HepG2 (cell line): Measurements from ENCODE around the gene TNK1. TPM values are rescaled to one million over a fixed set of nuclear protein-coding genes. Genes with fewer than 3 reads are reported as not detected.
A peak's percentile ranks its signal among the peaks of the same experiment; 100 is the strongest.

Experiments
- ATAC-seq: fragments of 200-7000 bp; cut with Tn5 transposase; 3 replicates; pipeline ENCODE4 v1.9.1; 2020; ENCODE audit warnings: mild to moderate bottlenecking, moderate library complexity
- BruUV-seq: library from RNA; stranded (reverse); fragments of 400-500 nt; replicated peaks from 2 replicates; lab custom pipeline; 2021; lab: Mats Ljungman, UMichigan
- CTCF ChIA-PET: fragments of 300-600 bp; formaldehyde crosslinking; extraction: SDS; loops from one replicate; lab custom pipeline; 2021; ENCODE audit warnings: low total read pairs, inconsistent platforms, low intra/inter-chr PET ratio; lab: Yijun Ruan, JAX
- POLR2A ChIA-PET: fragments of 350-600 bp; sonication (Branson Sonifier 250); formaldehyde crosslinking; loops from one replicate; lab custom pipeline; 2020; ENCODE audit warnings: antibody characterized with exemption, inconsistent platforms; lab: Yijun Ruan, JAX
- DNase-seq: peaks from one replicate; pipeline ENCODE4 v3.0.0-alpha.2; 2015; ENCODE audit warnings: low spot score
- FAIRE-seq: peaks from 3 replicates; lab custom pipeline; 2011; peaks lifted over from hg19 to GRCh38; lab: Jason Lieb, UNC
- H2AFZ ChIP-seq: one replicate; pipeline ENCODE4 v1.6.1; 2011; ENCODE audit warnings: low read length, inconsistent platforms
- H3K27ac ChIP-seq: fragments of 300-600 bp; 3 replicates; pipeline ENCODE4 v1.8.0; 2011; ENCODE audit warnings: mixed run types, mild to moderate bottlenecking, mixed read lengths, low read length, inconsistent platforms; ENCODE audit not compliant: insufficient read depth; ENCODE audit errors: extremely low read length
- H3K27me3 ChIP-seq, 2 experiments: fragments of 200-600 bp in 1 of 2; 2 replicates in 1 of 2; 3 replicates in 1 of 2; pipeline versions ENCODE4 v1.6.0 to v1.8.0; 2011; ENCODE audit warnings: low read length in 2 of 2, mild to moderate bottlenecking in 2 of 2, moderate library complexity in 2 of 2, inconsistent platforms in 1 of 2; ENCODE audit not compliant: insufficient read depth in 2 of 2, control insufficient read depth in 1 of 2
- H3K36me3 ChIP-seq, 2 experiments: fragments of 200-600 bp in 1 of 2; replicated peaks in 1 of 2; 2 replicates in 1 of 2; 3 replicates in 1 of 2; pipeline versions ENCODE4 v1.5.1 to v1.8.0; 2011; ENCODE audit warnings: low read length in 2 of 2, inconsistent platforms in 1 of 2; ENCODE audit not compliant: insufficient read depth in 2 of 2, control insufficient read depth in 1 of 2
- H3K4me1 ChIP-seq: 2 replicates; pipeline ENCODE4 v1.5.1; 2012; ENCODE audit warnings: low read length, inconsistent platforms; ENCODE audit not compliant: insufficient read depth
- H3K4me2 ChIP-seq: 2 replicates; pipeline ENCODE4 v1.6.0; 2011; ENCODE audit warnings: low read depth, low read length, inconsistent platforms
- H3K4me3 ChIP-seq, 3 experiments: fragments of 200-600 bp in 1 of 3; sonication (generic), shearing (Covaris generic) in 1 of 3; replicated peaks in 1 of 3; 2 replicates each; pipeline ENCODE4 v1.5.1; 2011 to 2016; ENCODE audit warnings: low read length in 3 of 3, inconsistent platforms in 2 of 3, low read depth in 2 of 3, mild to moderate bottlenecking in 2 of 3, control low read depth in 1 of 3, mixed read lengths in 1 of 3; ENCODE audit not compliant: insufficient read depth in 1 of 3
- H3K79me2 ChIP-seq: one replicate; pipeline ENCODE4 v1.6.1; 2011; ENCODE audit warnings: low read length, inconsistent platforms; ENCODE audit not compliant: insufficient read depth
- H3K9ac ChIP-seq: 2 replicates; pipeline ENCODE4 v1.6.0; 2011; ENCODE audit warnings: mild to moderate bottlenecking, low read depth, low read length, inconsistent platforms; ENCODE audit not compliant: insufficient read depth
- H3K9me3 ChIP-seq: 2 replicates; pipeline ENCODE4 v1.5.1; 2012; ENCODE audit warnings: mild to moderate bottlenecking, low read length
- H4K20me1 ChIP-seq: 2 replicates; pipeline ENCODE4 v1.6.0; 2011; ENCODE audit warnings: inconsistent platforms, mild to moderate bottlenecking, low read length, moderate library complexity; ENCODE audit not compliant: insufficient read depth
- AHDC1 ChIP-seq: sonication (generic); formaldehyde crosslinking; IDR thresholded peaks from 2 replicates; pipeline ENCODE4 v1.5.1; 2020; ENCODE audit warnings: mild to moderate bottlenecking, missing genetic modification reagents, borderline replicate concordance
- ETS1 ChIP-seq: sonication (generic); formaldehyde crosslinking; IDR thresholded peaks from 2 replicates; pipeline ENCODE4 v1.4.0; 2020; ENCODE audit warnings: missing genetic modification reagents
- ZNF619 ChIP-seq: sonication (generic); formaldehyde crosslinking; IDR thresholded peaks from 2 replicates; pipeline ENCODE4 v1.4.0; 2020; ENCODE audit warnings: mild to moderate bottlenecking, missing genetic modification reagents
- ZNF770 ChIP-seq: sonication (generic); formaldehyde crosslinking; IDR thresholded peaks from 2 replicates; pipeline ENCODE4 v1.5.0; 2020; ENCODE audit warnings: mild to moderate bottlenecking, missing genetic modification reagents
- WGBS: methylation state at CpG from one replicate; pipeline ENCODE4 v1.1.6; 2017; ENCODE audit warnings: low lambda C conversion rate; 5-methylcytosine and 5-hydroxymethylcytosine counted together
- in situ Hi-C: cut with HindIII; loops from 2 replicates; pipeline ENCODE4 v1.10.0; 2017; ENCODE audit warnings: low pct_unique_long_range_greater_than_20kb; ENCODE audit not compliant: extremely low pct_ligation_motif_present
- intact Hi-C: fragments of 100-400 bp; cut with micrococcal nuclease; formaldehyde crosslinking; loops from one replicate; pipeline ENCODE4 v1.10.0; 2022; ENCODE audit not compliant: unreplicated experiment
- polyA plus RNA-seq, 8 experiments: library from polyadenylated mRNA; depleted of rRNA in 3 of 8; stranded (reverse) in 7 of 8; unstranded in 1 of 8; fragments of >200 nt; fragmentation: Illumina TruSeq in 4 of 8; extraction: Trizol in 4 of 8; gene quantifications; 2 replicates each; pipeline versions ENCODE4 v1.2.1 to v1.2.3, GENCODE V29; 2011 to 2016; ENCODE audit warnings: low read depth in 4 of 8, missing spikeins in 1 of 8, mixed read lengths in 1 of 8; ENCODE audit not compliant: insufficient read depth in 1 of 8
- total RNA-seq, 5 experiments: library from RNA; depleted of rRNA; stranded (reverse); fragments of >200 nt; fragmentation: Illumina TruSeq; extraction: Trizol; gene quantifications; 2 replicates each; pipeline ENCODE4 v1.2.3, GENCODE V29; 2016; ENCODE audit warnings: low read depth in 1 of 5

Gene TNK1
- total and polyA plus RNA-seq, 2 of the 13 experiments (the other 11 are each of a cell fraction or from before 2014, with no cell fraction given), result 2.0 to 3.5 TPM

- no peak overlapping the region for H3K27ac ChIP-seq
- H3K4me3 ChIP-seq, result no peak overlapping the region
- H3K9ac ChIP-seq, result no peak overlapping the region
- no peak overlapping the region for H2AFZ ChIP-seq
- POLR2A ChIA-PET, result interaction anchor here (1.6 kb wide), 1 partner anchor 29 kb away, joined by 4 read pairs; the partner anchor contains the start of gene TMEM256
- TF ChIP-seq ETS1, result no peak
- peak; percentile 62; the same call in 1 of the 2 replicates for TF ChIP-seq ZNF770 (CRISPR knock-in tag)
- no peak overlapping the region for H3K4me2 ChIP-seq
- H4K20me1 ChIP-seq, result no peaks in the 10 kb centered on the region
- no TSS peak for BruUV-seq
- H3K79me2 ChIP-seq, result no peaks in the 10 kb centered on the region
- CTCF ChIA-PET, result no interaction called here
- peaks cover 10% of the 10 kb centered on the region for H3K4me1 ChIP-seq
- H3K27me3 ChIP-seq, result peaks cover 0 to 10% of the 10 kb centered on the region in 2 experiments; a peak in 3 of 5 replicates
- FAIRE-seq (no peak), DNase-seq (no peak), ATAC-seq (no peak)
- no peaks in the 10 kb centered on the region for H3K36me3 ChIP-seq
- in situ Hi-C loops, result no loop called here
- 66% methylated on average over 2 of the region's 2 CpGs for WGBS
- intact Hi-C loops, result no loop called here
- peaks cover 4% of the 10 kb centered on the region; the same call in 1 of the 2 replicates for H3K9me3 ChIP-seq
These were observed 6.5 kb upstream of the TNK1 start for GRCh38 chr17:7374353-7374752.

- H3K4me2 ChIP-seq, result no peak overlapping the region
- no peak overlapping the region for H3K9ac ChIP-seq
- no peak for FAIRE-seq
- H3K4me3 ChIP-seq, result no peak overlapping the region
- in situ Hi-C loops (no loop called here), intact Hi-C loops (no loop called here)
- H3K27me3 ChIP-seq, result peaks cover 0 to 7% of the 10 kb centered on the region in 2 experiments; a peak in 1 of 5 replicates
- no peak for ATAC-seq
- 66% methylated on average over 3 of the region's 3 CpGs for WGBS
- ChIA-PET POLR2A (no interaction called here), CTCF (no interaction called here)
- no TSS peak for BruUV-seq
- H3K4me1 ChIP-seq, result peaks cover 21% of the 10 kb centered on the region
- H4K20me1 ChIP-seq, result no peaks in the 10 kb centered on the region
- no peaks in the 10 kb centered on the region for H3K79me2 ChIP-seq
- H2AFZ ChIP-seq, result no peak overlapping the region
- H3K27ac ChIP-seq, result no peak overlapping the region
- H3K9me3 ChIP-seq, result peaks cover 4% of the 10 kb centered on the region; the same call in 1 of the 2 replicates
- no peak for DNase-seq
- no peaks in the 10 kb centered on the region for H3K36me3 ChIP-seq
- no peak for TF ChIP-seq AHDC1 (CRISPR knock-in tag)
- no peak for TF ChIP-seq ZNF619 (CRISPR knock-in tag)
These were observed 1.8 kb upstream of the TNK1 start for GRCh38 chr17:7379134-7379533.
